Measurements from ENCODE around the gene CTNNA2.
"Not testable (repeated sequence)": the region's sequence is repeated elsewhere in the genome, so short reads cannot be mapped to it uniquely, and the experiment has no call there.

Gene CTNNA2

DNA sequence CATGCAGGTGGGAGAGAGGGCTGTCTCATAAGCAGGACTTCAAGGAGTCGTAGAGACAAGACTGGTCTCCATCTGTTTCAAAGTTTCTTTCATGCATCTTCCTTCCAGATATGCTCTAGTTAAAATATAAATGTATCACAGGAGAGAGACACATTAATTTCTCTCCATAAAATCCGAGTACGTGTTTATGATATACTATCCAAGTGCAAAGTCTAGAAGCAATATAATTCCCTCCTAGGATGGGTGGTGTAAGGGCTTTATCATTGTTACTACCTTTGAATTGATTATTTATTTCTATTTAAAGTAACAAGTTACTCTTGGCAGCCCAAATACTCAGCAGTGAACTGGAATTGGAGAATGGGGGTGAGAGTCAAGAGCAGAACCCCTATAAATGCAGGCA is 619.4 kb downstream of the CTNNA2 start:
- DNase-seq (ENCODE audit: low read depth in 1 of 2, low spot score in 1 of 2), result no peak

DNA sequence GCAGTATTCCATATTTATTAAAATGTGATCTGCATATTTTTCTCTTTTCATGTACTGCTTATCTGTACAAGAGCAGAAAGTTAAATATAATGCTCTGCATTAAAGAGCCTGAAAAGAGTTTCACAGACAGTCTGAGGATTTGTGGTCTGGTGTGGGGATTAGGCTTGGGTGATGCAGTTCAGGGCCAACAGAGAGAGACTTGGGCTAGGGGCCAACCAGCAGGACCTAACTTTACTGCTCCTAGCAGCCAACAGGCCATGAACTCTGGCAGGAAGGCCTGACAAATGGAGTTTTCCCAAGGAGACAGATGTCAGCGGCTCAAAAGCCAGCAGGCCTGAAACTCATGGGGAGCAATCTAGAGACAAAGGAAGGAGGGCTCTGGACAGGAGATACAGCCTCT is 622.1 kb downstream of the CTNNA2 start:
- no peak for DNase-seq (ENCODE audit: low read depth in 1 of 2, low spot score in 1 of 2)

DNA sequence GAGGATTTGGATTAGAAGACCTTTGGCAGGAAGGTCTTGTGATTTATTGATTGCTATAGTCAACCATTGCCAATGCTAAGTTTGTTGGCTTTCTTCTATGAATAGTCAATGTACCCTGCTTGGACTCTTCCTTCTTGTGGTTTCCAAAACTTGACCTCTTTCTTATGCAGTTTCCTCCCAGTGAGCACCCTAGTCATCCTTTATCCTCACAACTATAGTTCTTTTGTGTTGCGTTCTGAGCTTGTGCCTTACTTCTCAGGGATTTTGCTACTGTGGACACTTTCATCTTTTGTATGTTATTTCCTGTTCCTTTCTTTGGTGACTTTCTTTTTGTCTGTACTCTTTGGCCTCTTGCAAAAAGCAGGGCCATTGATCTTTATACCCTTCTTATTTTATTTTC is 623.5 kb downstream of the CTNNA2 start:
- DNase-seq (ENCODE audit: low read depth in 1 of 2, low spot score in 1 of 2), result no peak

DNA sequence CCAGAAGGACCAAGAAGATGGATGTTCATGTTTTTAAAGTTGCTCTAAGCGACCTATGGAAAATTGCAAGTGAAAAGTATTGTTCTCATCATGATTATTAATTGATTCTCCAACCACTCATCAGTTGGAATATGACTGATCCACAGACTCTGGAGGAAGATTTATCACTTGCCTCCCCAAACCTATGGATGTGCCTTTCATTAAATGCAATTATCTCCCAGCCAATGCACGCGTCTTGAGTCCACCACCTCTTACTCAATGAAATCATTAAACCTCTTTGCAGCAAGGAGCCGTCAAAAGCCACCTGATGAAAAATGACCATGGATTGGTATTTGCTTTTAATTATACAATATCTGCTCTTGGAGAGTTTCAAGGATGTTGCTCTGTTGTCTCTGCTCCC is 626.1 kb downstream of the CTNNA2 start:
- no peak for DNase-seq (ENCODE audit: low read depth in 1 of 2, low spot score in 1 of 2)

DNA sequence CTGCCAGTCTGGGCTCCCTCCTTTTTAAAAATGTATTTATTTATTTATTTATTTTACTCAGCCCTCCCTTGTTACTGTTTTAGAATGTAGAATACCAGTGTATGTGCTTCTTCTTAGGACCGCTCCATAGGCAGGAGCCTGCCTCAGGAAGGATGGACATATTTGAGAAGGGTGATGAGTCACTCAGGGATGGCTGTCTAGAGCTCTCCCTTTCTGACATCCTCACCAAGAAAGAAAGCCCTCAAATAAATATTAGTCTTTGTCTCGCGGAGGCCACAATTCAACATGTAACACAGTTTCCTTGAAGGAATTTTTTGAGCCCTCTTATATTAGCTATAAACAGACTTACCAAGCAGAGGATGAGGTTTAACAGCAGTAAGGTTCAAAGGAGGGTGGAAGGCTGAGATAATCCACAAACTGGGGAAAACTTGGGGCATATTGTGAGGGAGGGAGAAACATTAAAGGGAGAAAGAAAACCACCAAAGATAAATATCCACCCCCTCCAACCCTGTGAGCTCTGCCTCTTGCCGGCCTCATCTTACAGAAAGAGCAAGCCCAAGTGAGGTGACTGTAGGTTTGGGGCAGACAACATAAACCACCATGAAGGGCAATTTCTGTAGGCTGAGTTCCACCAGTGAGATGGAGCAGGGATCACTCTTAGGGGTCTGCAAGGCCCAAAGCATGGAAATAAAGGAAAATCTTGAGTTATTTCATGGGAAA is 628.3 kb downstream of the CTNNA2 start:
- no peak for DNase-seq (ENCODE audit: low read depth in 1 of 2, low spot score in 1 of 2)

DNA sequence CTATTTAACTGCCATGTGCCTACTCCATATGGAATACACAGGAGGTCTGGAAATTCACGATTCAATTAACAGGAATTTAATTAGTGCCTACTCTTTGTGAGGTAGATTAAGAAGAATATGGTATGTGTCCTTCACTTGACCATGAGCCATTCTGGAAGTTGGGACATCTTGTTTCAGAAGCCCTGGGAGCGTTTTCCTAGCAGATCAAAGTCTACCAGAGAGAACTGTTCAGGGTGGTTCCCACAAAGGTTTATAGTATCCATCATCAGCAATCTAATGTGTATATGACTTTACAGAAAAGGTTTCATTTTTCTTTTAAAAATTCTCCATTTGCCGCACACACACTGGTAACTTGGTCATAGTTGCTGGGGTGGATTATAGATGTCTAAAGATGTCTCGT is 632.6 kb downstream of the CTNNA2 start:
- DNase-seq (ENCODE audit: low read depth in 1 of 2, low spot score in 1 of 2), result no peak

DNA sequence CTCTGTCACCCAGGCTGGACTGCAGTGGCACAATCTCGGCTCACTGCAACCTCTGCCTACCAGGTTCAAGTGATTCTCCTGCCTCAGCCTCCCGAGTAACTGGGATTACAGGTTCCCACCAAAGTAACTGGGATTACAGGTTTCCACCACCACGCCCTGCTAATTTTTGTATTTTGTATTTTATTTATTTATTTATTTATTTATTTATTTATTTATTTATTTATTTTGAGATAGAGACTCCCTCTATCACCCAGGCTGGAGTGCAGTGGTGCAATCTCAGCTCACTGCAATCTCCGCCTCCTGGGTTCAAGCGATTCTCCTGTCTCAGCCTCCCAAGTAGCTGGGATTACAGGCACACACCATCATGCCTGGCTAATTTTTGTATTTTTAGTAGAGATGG is 633.9 kb downstream of the CTNNA2 start:
- DNase-seq (ENCODE audit: low read depth in 1 of 2, low spot score in 1 of 2), result not testable (repeated sequence)

DNA sequence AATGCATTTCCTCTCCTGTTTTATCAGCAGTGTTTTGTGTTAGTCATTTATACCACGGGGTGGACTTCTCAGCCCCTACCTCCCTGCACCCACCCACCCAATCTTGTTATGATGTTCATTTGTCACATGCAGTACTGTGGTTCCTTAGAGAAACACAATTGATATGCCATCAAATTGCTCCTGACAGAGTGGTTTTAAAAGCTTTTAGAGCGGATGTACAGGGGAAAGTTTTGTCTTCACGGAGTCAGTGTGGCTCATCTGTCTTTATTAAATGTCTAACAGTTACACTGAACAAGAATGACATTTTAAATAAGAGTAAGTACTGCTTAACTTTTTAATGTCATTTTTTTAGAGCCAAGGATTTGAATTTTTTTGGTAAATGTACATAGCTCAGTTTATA is 634.8 kb downstream of the CTNNA2 start:
- no peak for DNase-seq (ENCODE audit: low read depth in 1 of 2, low spot score in 1 of 2)

DNA sequence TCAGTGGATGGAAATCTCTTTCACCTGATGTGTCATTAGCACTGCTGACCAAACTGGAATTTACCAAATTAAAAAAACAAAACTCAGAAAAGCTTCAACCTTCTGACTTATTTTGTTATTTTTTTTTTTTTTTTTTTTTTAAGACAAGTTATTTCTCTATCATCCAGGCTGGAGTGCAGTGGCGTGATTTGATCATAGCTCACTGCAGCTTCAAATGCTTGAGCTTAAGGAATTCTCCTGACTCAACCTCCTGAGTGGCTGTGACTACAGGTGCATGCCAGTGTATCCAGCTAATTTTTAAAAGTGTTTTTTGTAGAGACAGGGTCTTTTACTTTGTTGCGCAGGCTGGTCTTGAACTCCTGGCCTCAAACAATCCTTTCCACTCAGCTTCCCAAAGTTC is 636.1 kb downstream of the CTNNA2 start:
- DNase-seq (ENCODE audit: low read depth in 1 of 2, low spot score in 1 of 2), result no peak

DNA sequence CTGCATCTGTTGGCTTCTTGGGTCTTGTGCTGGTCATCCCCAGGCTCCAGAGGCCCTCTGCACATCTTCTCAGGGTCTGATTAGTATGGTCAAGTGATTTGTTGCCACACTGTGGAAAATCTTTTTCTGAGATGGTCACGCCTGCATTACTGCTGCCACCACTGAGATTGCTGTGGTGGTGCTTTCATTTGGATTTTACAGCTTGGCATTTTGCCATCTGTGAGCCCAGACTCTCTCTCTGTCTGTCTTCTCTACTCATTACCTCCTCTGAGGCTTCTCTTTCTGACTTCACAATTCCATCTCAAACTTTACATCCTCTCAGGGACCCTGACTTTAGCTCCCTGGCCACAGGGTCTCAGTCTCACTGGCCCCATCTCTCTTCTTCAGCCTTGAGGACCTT is 637.1 kb downstream of the CTNNA2 start:
- no peak for DNase-seq (ENCODE audit: low read depth in 1 of 2, low spot score in 1 of 2)

DNA sequence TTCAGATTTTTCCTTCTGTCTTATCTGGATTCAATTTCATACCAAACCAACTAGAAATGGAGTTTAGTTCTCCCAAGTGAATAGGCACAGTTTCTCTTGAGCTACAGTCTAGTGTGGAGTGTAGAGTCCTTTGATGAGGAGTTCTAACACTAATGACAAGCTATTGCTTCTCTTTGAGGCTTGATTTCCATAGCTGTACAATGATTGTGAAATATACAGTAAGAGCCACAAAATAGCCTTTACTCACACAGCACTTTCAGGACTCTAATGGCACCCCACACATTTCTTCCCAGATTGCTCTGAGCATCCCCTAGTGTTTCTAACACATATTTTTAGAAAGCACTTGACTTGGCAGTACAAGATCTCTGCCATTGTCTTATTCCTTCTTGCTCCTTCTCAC is 638.4 kb downstream of the CTNNA2 start:
- no peak for DNase-seq (ENCODE audit: low read depth in 1 of 2, low spot score in 1 of 2)

DNA sequence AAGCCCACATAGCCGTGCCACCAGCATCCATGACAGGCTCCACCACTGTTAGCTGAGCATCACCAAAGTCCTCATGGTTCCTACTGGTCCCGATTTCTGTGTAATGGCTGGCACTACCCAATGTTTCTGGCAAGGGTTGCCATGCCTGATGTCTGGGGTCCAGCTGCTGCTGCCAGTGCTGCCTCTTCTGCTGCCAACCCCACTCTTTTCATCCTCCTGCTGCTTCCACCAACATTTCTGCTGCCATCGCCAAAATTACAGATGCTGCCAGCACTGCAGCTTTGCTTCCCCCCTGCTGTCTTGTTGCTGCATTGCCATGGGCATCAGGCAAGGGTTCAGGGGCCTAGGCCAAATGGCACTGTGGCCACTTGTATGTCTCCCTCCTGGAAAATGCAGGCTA is 638.8 kb downstream of the CTNNA2 start:
- DNase-seq (ENCODE audit: low read depth in 1 of 2, low spot score in 1 of 2), result no peak

DNA sequence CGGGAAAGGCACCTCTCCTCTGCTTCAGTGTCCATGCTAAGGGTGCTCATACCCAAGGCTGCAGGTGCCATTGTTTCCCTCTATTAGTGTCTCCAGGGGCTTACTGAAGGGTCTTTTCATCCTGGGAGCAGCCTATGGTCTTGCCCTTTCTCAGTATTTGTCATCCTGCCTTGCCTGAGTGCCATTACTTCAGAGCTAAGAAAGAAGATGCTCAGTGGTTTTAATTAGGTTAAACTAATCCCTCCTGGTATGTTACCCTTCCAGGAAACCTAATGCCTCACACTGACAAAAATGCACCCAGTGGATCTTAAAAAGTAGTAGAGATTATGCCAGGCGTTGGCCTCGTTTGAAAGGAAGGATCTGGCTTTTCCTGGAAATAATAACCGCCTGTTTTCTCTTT is 640.3 kb downstream of the CTNNA2 start:
- DNase-seq (ENCODE audit: low read depth in 1 of 2, low spot score in 1 of 2), result no peak

DNA sequence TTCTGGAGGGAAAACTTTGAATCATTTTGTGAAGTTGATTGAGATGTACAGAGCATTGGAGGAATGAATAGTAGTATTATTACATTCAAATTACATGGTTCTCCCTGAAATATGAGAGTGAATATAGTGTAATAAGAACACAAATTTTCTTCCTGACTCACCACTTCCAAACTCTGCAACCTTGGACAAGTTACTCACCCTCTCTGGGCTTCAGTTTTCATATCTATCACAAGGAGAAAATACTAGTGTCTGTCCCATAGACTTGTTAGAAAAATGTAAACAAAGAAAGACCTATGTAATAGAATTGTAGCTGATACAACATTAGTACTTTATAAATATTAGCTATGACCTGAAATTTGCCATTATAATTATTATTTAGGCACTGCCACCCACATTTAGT is 640.9 kb downstream of the CTNNA2 start:
- no peak for DNase-seq (ENCODE audit: low read depth in 1 of 2, low spot score in 1 of 2)

DNA sequence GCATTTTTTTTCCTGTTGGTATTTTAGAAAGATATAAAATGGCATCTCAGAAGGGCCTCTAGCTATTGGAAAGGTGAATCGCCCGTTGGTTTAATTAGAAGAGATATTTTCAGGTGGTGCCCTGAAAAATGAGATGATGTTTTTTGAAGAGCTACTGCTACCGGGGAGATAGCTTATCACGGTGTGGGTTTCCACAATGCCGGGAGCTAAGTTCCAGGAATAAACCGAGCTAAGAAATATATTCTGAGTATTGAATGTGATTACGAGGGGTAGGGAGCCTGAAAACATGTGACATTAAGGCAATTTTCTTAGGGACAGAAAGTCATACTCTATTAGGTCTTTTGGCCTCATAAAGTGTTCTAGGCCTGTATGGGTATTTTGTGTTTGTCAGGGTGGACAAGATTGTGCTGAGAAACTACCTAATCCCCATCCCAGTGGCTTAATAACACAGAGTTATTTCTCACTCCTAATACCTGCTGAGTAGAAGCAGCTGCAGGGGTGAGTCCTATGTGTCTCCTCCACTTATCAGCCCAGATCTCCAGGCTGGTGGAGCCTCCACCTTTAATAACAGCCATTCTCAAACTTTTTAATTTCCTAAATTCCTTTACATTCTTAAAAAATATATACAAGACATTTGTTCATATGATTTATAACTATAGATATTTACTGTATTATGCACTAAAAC is 641.5 kb downstream of the CTNNA2 start:
- no peak for DNase-seq (ENCODE audit: low read depth in 1 of 2, low spot score in 1 of 2)

DNA sequence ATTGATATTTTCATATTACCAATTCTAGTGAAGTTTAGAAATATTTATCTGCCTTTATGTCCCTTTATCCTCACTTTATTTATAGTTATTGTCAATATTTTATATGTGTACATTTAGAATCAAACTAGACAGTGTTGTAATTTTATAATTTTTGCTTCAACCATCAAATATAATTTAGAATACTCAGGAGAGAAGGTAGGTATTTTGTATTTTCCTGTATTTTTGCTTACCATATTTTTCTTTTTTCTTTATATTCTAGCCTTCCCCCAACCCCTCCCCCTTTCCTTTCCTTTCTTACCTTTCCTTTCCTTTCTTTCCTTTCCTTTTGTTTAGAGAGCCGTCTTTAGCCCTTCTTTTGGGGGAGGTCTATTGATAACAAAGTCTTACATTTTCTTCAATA is 651.5 kb downstream of the CTNNA2 start:
- no peak for DNase-seq (ENCODE audit: low read depth in 1 of 2, low spot score in 1 of 2)

DNA sequence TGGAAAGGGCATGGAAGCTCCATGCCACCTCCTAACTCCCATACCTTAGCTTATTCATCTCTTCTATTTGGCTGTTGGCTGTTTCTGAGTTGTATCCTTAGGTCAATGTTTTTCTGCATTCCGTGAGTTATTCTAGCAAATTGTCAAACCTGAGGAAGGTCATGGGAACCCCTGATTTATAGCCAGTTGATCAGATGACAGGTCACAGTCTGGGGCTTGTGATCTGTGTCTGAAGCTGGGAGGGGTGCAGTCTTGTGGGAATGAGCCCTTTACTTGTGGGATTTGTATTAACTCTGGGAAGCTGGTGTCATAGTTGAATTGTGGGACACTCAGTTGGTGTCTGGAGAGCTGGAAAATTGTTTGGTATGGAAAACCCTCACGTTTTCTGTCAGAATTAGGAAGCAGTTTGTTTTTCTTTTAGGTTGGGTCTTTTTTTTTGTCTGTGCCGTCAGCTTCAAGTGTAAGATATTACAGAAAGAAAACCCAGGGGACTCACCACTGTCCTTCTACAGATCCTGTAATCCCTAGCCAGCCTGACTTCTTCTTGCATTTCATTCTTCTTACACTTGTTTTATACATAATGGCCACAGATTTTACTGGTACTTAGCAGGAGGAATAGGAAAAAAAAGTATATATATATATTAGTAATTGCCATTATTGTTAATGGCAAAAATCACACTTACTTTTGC is 653.8 kb downstream of the CTNNA2 start:
- no peak for DNase-seq (ENCODE audit: low read depth in 1 of 2, low spot score in 1 of 2)

DNA sequence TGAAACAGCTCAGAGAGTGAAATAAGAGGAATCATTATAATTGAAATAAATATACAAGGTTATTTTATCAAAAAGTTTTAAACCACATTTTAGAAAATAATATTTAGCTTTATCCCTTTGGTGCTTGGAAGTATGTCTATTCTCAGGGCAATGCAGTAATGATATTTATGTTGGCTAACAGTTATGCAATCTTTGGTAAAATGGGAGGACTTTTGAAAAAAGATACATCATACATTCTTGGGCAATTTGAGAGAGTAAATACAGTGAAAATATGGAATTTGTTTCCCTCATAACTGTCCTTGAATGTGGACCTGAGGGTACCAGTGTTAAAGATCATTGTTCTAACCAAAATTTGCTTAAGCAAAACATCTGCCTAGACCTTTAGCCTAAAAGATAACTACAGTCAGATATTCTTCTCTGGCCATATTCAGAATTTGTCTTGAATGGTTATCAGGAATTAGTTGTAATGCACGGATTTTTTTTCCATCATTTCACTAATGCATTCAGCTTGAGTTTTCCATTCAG is 654.5 kb downstream of the CTNNA2 start:
- DNase-seq (ENCODE audit: low read depth in 1 of 2, low spot score in 1 of 2), result no peak

DNA sequence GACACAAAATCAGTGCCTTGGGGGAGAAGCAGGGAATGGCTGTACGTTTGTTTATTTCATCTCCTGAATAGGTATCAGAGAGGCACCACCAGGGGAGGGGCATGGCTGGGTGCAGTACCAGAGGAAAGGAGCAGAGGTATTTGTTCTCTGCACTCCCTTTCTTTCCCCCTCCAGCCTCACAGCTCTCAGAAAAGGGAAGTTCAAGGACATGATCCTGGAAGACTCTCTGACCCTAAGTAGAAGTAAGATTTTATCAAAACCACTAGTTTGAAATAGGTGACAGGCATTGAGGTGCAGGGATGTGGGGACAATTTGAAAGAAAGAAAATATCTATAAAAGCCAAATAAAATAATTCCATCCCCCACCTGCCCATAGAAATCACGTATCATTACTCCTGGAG is 655.2 kb downstream of the CTNNA2 start:
- no peak for DNase-seq (ENCODE audit: low read depth in 1 of 2, low spot score in 1 of 2)

DNA sequence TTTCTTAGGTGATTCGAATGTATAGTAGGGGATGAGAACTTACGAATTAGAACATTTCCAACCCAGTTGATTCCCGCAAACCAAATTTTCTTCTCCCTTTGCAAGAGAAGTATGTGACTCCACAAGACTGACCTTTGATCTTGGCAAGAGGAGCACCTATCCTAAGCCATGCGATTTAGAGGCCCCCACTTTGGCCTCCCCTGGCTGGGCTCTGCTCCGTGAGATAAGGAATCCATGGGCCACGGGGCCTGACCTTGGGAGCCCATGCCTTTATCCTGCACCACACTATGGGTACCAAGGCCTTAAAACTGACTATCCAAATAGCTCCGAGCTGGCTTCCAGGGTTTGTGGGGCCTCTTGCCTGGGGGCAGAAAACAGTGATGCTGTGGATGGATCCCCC is 656.0 kb downstream of the CTNNA2 start:
- no peak for DNase-seq (ENCODE audit: low read depth in 1 of 2, low spot score in 1 of 2)

DNA sequence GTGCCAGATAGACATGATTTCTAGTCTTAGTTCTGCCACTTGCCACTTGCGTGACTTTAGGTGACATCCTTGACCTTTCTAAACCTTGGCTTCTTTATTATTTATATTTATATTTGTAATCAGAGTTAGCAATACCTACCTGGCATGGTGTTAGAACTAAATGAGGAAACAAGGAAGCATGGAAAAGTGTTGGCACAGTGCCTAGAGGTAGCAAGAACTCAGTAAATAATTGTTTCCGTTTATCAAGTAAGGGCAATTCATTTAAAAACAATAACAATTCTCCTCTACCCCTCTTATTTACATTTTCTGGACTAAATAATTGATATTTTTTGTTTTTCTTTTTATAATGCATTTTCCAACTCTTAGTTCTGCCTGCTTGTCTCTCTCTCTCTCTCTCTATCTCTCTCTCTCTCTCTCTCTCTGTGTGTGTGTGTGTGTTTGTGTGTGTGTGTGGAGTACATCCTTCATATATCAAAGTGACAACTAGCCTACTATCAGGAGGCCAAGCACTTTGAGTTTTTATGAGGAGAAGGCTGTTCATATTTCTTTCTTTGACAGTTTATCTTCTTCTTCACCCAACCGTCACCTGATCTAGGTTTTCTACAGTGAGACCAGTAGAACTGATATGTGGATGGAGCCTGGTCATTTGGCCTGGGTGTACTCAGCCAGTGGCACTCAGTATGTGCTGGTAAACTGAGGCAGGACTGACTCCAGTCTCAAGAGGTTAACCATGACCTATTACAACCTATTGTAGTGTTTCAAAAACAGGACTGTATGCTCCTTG is 657.2 kb downstream of the CTNNA2 start:
- no peak for DNase-seq (ENCODE audit: low read depth in 1 of 2, low spot score in 1 of 2)

All from stimulated activated CD4-positive, alpha-beta T cell treated with anti-CD3 and anti-CD28 coated beads, Interleukin-15, amount 100 ng/mL, for 1 hour (primary cell).